GM21786 (cell line): ENCODE results near the gene MALAT1.
A peak's percentile ranks its signal among the peaks of the same experiment; 100 is the strongest.

Experiments used
- ATAC-seq: cut with Tn5 transposase; IDR thresholded peaks from one replicate; pipeline ENCODE4 v1.9.1; 2021; ENCODE audit not compliant: unreplicated experiment

Gene MALAT1

DNA sequence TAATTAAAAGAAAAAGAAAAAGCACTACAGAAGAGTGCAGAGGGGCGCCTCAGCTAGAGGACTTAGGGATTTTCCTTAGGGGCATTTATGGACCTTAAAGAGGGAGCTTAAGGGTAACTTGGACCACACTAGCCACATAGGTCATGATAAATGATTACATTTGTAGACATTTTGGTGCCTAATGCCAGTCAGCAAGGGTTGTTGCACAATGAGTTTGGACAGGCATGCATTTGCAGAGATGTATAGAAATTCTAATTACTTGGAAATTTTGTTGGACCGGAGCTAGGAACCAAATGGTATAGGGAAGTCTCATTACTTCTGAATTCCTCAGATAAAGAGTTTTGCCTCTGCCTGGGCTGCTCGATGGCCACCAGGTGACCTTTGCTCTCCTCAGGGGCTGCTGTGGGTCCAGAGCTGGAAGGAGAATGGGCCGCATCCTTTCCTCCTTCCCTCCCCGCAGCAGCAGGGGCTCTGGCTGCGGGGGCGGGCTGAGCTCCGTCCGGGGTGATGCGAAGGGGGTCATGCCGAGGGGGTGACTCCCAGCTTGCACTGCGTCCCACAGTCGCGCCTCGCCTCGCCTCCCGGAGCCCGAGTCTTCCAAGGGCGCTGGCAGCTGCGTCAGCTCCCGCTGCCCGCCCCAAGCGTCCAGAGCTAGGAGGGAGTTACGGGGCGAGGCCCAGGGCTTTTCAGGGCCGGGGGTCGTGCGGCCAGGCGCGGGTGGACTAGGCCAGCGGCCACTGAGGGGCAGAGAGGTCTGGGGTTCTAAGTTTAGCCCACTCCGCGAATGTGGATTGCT is 20.3 kb upstream of the MALAT1 start:
- ATAC-seq = no peak

DNA sequence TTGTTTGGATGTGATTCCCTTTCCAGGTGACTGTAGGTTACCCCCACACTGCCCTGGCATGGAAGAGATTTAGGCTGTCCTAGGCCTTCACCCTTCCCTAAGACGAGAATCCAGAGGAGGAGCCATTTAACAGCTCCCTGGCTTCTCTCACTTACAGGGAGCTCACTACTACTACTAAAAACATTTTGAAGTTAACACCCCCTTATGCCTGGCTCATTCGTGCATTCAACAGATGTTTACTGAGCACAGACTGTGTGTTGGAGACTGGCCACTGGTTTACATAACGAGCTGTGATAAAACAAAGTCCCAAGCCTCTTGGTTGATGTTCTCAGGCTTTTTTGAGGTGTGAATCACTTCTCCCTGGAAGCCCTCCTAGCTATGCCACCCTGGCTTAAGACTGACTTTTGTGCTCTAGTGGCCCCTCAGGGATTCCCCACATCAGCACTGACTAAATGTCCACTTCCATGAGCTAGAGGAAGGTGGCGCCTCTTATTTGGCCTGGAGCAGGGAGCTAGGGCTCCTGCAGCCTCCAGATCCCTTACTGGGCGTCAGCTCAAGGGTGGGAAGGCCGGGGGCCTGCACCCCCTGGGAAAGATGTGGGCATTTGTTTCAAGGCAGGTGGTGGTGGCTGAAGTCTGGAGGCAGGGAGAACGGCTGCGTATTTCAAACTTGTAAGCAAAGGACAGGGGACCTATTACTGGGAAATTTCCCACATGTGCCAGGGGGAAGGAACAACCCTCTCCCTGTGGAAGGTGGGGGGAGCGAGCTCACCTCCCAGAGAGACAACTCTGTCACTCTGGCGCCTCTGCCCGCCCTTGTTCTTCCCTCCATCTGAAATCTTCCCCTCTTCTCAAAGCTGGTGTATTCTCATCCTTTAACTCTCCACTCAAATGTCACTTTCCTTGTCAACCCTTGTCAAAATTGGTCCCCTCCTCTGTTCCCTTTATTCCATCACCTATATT is 19.4 kb upstream of the MALAT1 start:
- ATAC-seq = no peak

DNA sequence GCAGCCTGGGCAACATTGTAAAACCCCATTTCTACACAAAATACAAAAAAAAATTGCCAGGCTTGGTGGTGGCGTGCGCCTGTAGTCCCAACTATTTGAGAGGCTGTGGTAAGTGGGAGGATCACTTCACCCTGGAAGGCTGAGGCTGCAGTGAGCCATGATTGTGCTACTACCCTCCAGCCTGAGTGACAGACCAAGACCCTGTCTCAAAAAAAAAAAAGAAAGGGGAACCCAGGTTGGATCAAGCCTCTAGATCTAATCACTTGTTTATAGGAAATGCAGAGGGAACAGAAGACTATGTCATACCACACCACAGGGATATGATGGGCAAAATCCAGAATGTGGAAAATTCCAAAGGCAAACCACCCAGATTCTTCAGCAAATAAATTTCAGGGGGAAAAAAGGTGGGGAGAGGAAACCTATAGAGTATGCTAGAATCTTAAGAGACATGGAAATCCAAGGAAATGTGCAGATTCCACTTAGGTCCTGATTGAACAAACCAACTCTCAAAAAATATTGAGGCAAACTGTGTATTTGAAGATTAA is 16.5 kb upstream of the MALAT1 start:
- ATAC-seq = no peak

DNA sequence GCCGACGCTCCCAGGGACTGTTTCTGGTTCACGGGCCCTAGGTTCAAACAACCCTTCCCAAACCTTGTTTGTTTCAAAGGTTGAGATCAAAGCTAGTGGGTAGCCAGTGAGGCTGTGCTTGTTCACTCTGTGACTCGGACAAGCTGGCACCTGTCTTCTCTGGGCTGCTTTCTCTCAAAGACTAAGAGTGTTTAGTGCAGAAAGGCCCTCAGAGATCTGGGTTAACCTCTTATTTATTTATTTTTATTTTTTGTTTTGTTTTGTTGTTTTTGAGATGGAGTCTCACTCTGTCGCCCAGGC is 13.0 kb upstream of the MALAT1 start:
- no peak for ATAC-seq

DNA sequence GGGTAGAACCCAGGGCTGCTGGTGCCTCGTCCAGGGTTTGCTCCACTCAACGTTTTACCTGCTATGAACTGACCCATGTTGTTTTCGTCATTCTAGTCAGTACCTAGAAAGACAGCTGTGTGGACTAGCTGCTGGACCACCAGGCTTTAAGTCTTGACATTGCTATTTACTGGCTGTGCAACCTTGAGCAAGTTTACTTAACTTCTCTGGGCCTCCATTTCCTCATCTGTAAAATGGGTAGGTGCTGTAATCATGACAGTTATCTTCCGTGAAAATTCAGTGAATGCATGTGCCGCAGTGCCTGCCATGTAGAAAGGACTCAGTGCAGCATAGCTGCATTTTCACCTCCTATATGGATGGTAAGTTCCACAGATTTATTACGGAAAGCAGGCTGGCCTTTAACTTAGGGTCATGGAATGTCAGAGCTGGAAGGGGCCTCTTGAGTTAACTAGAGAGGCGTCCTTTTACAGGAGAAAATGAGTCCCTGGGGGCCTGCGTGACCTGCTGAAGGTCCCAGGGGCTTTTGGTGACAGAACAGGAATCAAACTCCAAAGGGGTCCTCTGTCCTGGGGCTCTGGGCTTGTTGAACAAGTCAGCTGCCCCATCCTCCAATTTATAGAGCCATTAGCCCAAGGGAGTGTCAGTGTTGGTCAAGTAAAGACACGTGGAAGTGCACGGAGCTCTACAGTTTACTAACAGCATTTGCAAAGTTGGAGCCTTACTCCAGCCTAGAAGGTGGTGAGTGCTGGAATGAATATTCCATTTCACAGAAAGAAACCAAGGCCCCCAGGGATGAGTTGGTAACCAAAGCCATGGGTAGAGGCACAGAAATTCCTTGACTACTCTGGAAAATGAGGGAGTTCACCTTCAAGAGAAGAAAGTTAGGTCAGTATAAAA is 12.0 kb upstream of the MALAT1 start:
- no peak for ATAC-seq

- peak; percentile 58 for ATAC-seq
Observed at GRCh38 chr11:65487467-65488272, 11.2 kb upstream of the MALAT1 start.

- no peak for ATAC-seq
Observed at GRCh38 chr11:65488273-65489034, 10.4 kb upstream of the MALAT1 start.

GRCh38 chr11:65489035-65489705 is 9.7 kb upstream of the MALAT1 start:
- ATAC-seq = no peak

GRCh38 chr11:65489706-65490320 is 9.0 kb upstream of the MALAT1 start:
- no peak for ATAC-seq

DNA sequence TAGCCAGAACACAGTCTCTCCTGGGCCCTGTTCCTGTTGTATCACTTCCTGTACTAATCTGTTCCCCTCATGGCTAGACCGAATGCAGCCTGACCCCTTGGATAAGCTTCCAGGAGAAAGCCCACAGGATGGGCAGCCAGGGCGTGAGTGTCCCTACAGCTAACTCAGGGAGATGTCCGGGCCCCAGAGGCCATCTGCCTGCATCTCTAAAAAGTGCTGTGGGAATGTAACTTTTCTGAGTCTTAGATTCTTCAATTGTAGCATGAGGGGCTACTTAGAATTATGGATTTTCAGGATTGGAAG is 7.7 kb upstream of the MALAT1 start:
- ATAC-seq = no peak

DNA sequence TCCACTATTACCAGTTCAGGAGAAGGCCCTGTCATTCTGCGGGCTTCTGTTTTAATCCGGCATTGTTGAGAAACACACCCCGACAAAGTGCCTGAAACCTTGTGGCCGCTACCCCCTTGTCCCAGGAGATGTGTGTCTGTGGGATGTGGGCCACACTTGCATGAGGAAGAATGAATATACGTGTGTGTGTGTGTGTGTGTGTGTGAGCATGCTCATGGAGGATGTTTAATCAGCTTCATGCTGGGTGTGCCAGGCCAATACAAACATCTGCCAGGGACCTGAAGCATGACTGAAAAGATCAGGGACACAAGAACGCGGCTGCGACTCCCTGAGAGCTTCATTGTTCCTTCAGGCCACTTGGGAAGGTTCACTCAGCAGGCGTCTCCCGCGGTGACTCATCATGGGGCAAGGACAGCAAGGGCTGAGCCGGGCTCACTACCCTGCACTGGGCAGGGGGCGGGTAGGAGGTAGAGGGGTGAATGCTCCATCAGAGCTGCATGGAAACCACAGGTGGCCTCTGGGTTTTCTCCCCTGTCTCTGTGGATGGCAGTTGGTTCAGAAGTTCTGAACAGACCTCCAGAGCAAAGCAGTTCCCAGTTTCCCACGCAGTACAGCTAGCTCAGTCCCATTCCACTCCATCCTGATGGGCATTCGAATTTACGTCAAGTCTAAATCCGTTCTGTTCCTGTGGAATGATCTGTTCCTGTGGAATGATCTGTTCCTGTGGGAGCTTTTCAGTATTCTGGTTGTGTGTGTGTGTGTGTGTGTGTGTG is 7.0 kb upstream of the MALAT1 start:
- no peak for ATAC-seq

DNA sequence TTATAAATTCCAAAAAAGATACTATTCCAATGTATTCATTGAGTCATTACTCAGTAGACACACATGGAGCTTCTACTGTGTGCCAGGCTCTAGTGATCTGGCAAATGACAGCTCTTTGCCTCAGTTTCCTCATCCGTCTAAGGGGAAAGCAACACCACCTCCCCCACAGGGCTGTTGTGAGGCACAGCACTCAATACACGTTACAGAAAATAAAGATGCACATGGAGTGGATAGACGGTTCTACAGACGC is 6.5 kb upstream of the MALAT1 start:
- no peak for ATAC-seq

DNA sequence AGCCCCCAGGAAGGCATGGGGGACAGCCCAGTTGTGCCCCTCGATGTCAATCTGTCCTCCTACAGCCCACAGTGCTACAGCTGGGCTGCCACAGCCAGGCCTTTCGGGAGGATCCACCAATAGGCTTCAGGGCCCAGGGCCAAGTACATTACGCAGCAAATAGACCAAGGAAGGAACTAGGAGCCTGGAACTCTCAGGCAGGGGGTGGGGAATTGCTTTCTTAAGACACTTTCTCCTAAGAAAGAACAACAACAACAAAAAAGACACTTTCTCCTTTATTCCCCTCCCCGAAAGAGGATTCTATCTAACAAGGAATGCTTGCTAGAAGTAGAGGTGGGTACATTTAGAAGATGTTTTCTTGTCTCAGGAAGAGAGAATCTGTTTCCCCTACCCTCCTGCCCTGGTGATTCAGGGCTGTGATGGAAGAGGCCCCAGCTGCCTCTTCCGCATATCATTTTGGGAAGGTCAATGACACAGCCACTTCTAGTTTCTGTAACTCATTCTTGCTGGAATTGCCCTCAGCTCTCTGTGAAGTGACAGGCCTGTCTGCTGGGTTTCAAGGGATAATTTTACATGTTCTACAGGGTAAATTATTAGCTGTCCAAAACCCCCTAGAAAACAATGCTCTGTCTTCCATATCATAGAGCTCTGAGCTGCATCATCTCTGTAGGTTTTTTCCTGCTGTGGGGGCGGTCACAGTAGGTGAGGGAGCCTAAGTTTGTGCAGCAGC is 6.0 kb upstream of the MALAT1 start:
- ATAC-seq = peak; percentile 23

- ATAC-seq = no peak
Observed at GRCh38 chr11:65493367-65494176, 5.3 kb upstream of the MALAT1 start.

GRCh38 chr11:65496304-65497140 is 2.3 kb upstream of the MALAT1 start:
- ATAC-seq = no peak
